T-helper 22 cell (primary cell): ENCODE results near the gene CTAG2.
"Not testable (repeated sequence)": the region's sequence is repeated elsewhere in the genome, so short reads cannot be mapped to it uniquely, and the experiment has no call there.

Experiments
- DNase-seq: peaks from one replicate; pipeline ENCODE4 v3.0.0-alpha.2; 2020; ENCODE audit warnings: low read depth

Gene CTAG2

GRCh38 chrX:154648931-154649330 lies 4.4 kb downstream of the CTAG2 start:
- DNase-seq, result no peak

GRCh38 chrX:154645745-154646378 lies 7.5 kb downstream of the CTAG2 start:
- DNase-seq, result not testable (repeated sequence)

- not testable (repeated sequence) for DNase-seq
Observed at GRCh38 chrX:154643708-154644107, 9.7 kb downstream of the CTAG2 start.

GRCh38 chrX:154641740-154642139 lies 11.6 kb downstream of the CTAG2 start:
- DNase-seq, result not testable (repeated sequence)

GRCh38 chrX:154633661-154634060 lies 19.7 kb downstream of the CTAG2 start:
- not testable (repeated sequence) for DNase-seq

GRCh38 chrX:154630949-154631348 lies 22.4 kb downstream of the CTAG2 start:
- DNase-seq, result not testable (repeated sequence)

GRCh38 chrX:154628960-154629359 lies 24.4 kb downstream of the CTAG2 start:
- not testable (repeated sequence) for DNase-seq

GRCh38 chrX:154620767-154621414 lies 32.5 kb downstream of the CTAG2 start:
- DNase-seq, result not testable (repeated sequence)

- DNase-seq, result not testable (repeated sequence)
Observed at GRCh38 chrX:154619182-154619581, 34.2 kb downstream of the CTAG2 start, which contains the start of gene CTAG1B. Gene CTAG1B, minus strand, starts transcription at chrX:154619282. Its CDS starts 64 bp downstream, at chrX:154619218.

GRCh38 chrX:154613586-154613985 lies 39.8 kb downstream of the CTAG2 start:
- not testable (repeated sequence) for DNase-seq

GRCh38 chrX:154611146-154611545 lies 42.2 kb downstream of the CTAG2 start:
- not testable (repeated sequence) for DNase-seq

GRCh38 chrX:154608823-154609222 lies 44.6 kb downstream of the CTAG2 start:
- DNase-seq, result not testable (repeated sequence)

- DNase-seq, result not testable (repeated sequence)
Observed at GRCh38 chrX:154607976-154608375, 45.4 kb downstream of the CTAG2 start.

GRCh38 chrX:154607370-154607769 lies 46.0 kb downstream of the CTAG2 start:
- DNase-seq, result no peak

GRCh38 chrX:154605566-154605965 lies 47.8 kb downstream of the CTAG2 start:
- no peak for DNase-seq

GRCh38 chrX:154603438-154604430 lies 49.6 kb downstream of the CTAG2 start:
- DNase-seq, result no peak

- DNase-seq, result no peak
Observed at GRCh38 chrX:154602766-154603437, 50.5 kb downstream of the CTAG2 start.

GRCh38 chrX:154602226-154602625 lies 51.2 kb downstream of the CTAG2 start:
- no peak for DNase-seq
